MM.1S (cell line): ENCODE results near the gene PLEKHA7.
"Not testable (repeated sequence)": the region's sequence is repeated elsewhere in the genome, so short reads cannot be mapped to it uniquely, and the experiment has no call there.

ENCODE experiments used
- DNase-seq: peaks from one replicate; pipeline ENCODE4 v3.0.0-alpha.2; 2015
- H2AFZ ChIP-seq: fragments of 300-600 bp; sonication (generic); 2 replicates; pipeline ENCODE4 v1.6.0; 2016; ENCODE audit warnings: antibody characterized with exemption, low read length
- H3F3A ChIP-seq: fragments of 300-600 bp; sonication (generic); 2 replicates; pipeline ENCODE4 v1.6.1; 2016; ENCODE audit warnings: mild to moderate bottlenecking, antibody characterized with exemption, low read length, moderate library complexity, mixed read lengths; ENCODE audit not compliant: insufficient read depth
- H3K27ac ChIP-seq: fragments of 300-600 bp; sonication (generic); 2 replicates; pipeline ENCODE4 v1.5.1; 2016; ENCODE audit warnings: mild to moderate bottlenecking, low read length
- H3K27me3 ChIP-seq: fragments of 300-600 bp; sonication (generic); replicated peaks from 2 replicates; pipeline ENCODE4 v1.6.0; 2016; ENCODE audit warnings: low read length; ENCODE audit not compliant: insufficient read depth
- H3K36me3 ChIP-seq: fragments of 300-600 bp; sonication (generic); replicated peaks from 2 replicates; pipeline ENCODE4 v1.6.1; 2016; ENCODE audit warnings: mild to moderate bottlenecking, low read length, mixed read lengths; ENCODE audit not compliant: insufficient read depth
- H3K4me1 ChIP-seq: fragments of 300-600 bp; sonication (generic); 2 replicates; pipeline ENCODE4 v1.6.1; 2016; ENCODE audit warnings: low read length, mixed read lengths
- H3K4me2 ChIP-seq: fragments of 300-600 bp; sonication (generic); 2 replicates; pipeline ENCODE4 v1.6.0; 2016; ENCODE audit warnings: low read depth, low read length
- H3K4me3 ChIP-seq: fragments of 300-600 bp; sonication (generic); 2 replicates; pipeline ENCODE4 v1.5.1; 2016; ENCODE audit warnings: low read length, mixed read lengths
- H3K79me2 ChIP-seq: fragments of 300-600 bp; sonication (generic); 2 replicates; pipeline ENCODE4 v1.6.1; 2016; ENCODE audit warnings: mixed run types, low read length, mixed read lengths
- H3K9ac ChIP-seq: fragments of 300-600 bp; sonication (generic); 2 replicates; pipeline ENCODE4 v1.6.1; 2016; ENCODE audit warnings: low read length, mixed read lengths
- H3K9me2 ChIP-seq: fragments of 300-600 bp; sonication (generic); replicated peaks from 2 replicates; pipeline ENCODE4 v1.6.1; 2016; ENCODE audit warnings: mild to moderate bottlenecking, low read length, mixed read lengths; ENCODE audit not compliant: insufficient read depth
- H3K9me3 ChIP-seq: fragments of 300-600 bp; sonication (generic); replicated peaks from 2 replicates; pipeline ENCODE4 v1.6.1; 2016; ENCODE audit warnings: mild to moderate bottlenecking, low read length, mixed read lengths; ENCODE audit not compliant: insufficient read depth
- H4K20me1 ChIP-seq: fragments of 300-600 bp; sonication (generic); 2 replicates; pipeline ENCODE4 v1.6.1; 2016; ENCODE audit warnings: mild to moderate bottlenecking, low read length, moderate library complexity, mixed read lengths; ENCODE audit not compliant: insufficient read depth
- CTCF ChIP-seq: fragments of 300-600 bp; sonication (generic); IDR thresholded peaks from 2 replicates; pipeline ENCODE4 v1.5.1; 2016; ENCODE audit warnings: antibody characterized with exemption, low read length, mixed read lengths
- EZH2 ChIP-seq: fragments of 300-600 bp; sonication (generic); optimal IDR thresholded peaks from 2 replicates; pipeline ENCODE3; 2017; ENCODE audit warnings: low read depth, mild to moderate bottlenecking, antibody characterized with exemption, low read length, mixed read lengths
- EZH2phosphoT487 ChIP-seq: fragments of 300-600 bp; sonication (generic); IDR thresholded peaks from 2 replicates; pipeline ENCODE4 v1.6.1; 2018; ENCODE audit warnings: antibody characterized with exemption, low read length

PLEKHA7 gene

GRCh38 chr11:17014321-17014832 lies at the start of gene PLEKHA7:
PLEKHA7 (minus strand) TSS chr11:17014414; CDS start chr11:17014401, 13 bp downstream.
- H3K4me2 ChIP-seq: peak within 1 kb of the TSS; percentile 91
- peak within 1 kb of the TSS; percentile 87 for H2AFZ ChIP-seq
- peak within 1 kb of the TSS; percentile 45; the same call in 1 of the 2 replicates for H3K27ac ChIP-seq
- no peaks in the 10 kb centered on the region for H3K36me3 ChIP-seq
- DNase-seq: peak; percentile 10
- H3K9me3 ChIP-seq: no peaks in the 10 kb centered on the region
- H3K4me3 ChIP-seq: peak within 1 kb of the TSS; percentile 92
- TF ChIP-seq CTCF (no peak), EZH2 (no peak), EZH2phosphoT487 (no peak)
- H4K20me1 ChIP-seq: no peaks in the 10 kb centered on the region
- H3K9me2 ChIP-seq: no peaks in the 10 kb centered on the region
- peak within 1 kb of the TSS; percentile 85 for H3K9ac ChIP-seq
- H3K79me2 ChIP-seq: peaks cover 89% of the 10 kb centered on the region
- peaks cover 6% of the 10 kb centered on the region; the same call in 1 of the 2 replicates for H3F3A ChIP-seq
- H3K27me3 ChIP-seq: no peaks in the 10 kb centered on the region
- H3K4me1 ChIP-seq: 0 out of 2 replicates have a peak, but pooled peaks cover 4% of the 10 kb centered on the region

GRCh38 chr11:17063171-17064002 lies 49.2 kb upstream of the PLEKHA7 start:
- H3K36me3 ChIP-seq: no peaks in the 10 kb centered on the region
- no peaks in the 10 kb centered on the region for H3K9me3 ChIP-seq
- no peaks in the 10 kb centered on the region for H3K79me2 ChIP-seq
- DNase-seq: peak; percentile 46
- no peaks in the 10 kb centered on the region for H3K9me2 ChIP-seq
- no peaks in the 10 kb centered on the region for H4K20me1 ChIP-seq
- no peaks in the 10 kb centered on the region for H3K27me3 ChIP-seq
- no peak overlapping the region for H3K9ac ChIP-seq
- H2AFZ ChIP-seq: no peak overlapping the region
- H3K4me1 ChIP-seq: no peaks in the 10 kb centered on the region
- no peak overlapping the region for H3K4me3 ChIP-seq
- H3F3A ChIP-seq: no peaks in the 10 kb centered on the region; the same call in none of the 2 replicates
- H3K27ac ChIP-seq: no peak overlapping the region
- TF ChIP-seq CTCF (peak; percentile 91), EZH2 (no peak)
- H3K4me2 ChIP-seq: no peak overlapping the region

GRCh38 chr11:17051146-17051545 lies 36.9 kb upstream of the PLEKHA7 start:
- not testable (repeated sequence) for H3K27ac ChIP-seq, H3K79me2 ChIP-seq, H4K20me1 ChIP-seq, H3K4me3 ChIP-seq, H3K27me3 ChIP-seq, H3K36me3 ChIP-seq, H3K9me3 ChIP-seq, H3K9me2 ChIP-seq, H3K4me1 ChIP-seq, DNase-seq, H3K4me2 ChIP-seq, H2AFZ ChIP-seq, H3K9ac ChIP-seq, H3F3A ChIP-seq

- not testable (repeated sequence) for H3K9me3 ChIP-seq, H4K20me1 ChIP-seq, H3K27me3 ChIP-seq, H3K4me3 ChIP-seq, H3K36me3 ChIP-seq, H3K9ac ChIP-seq, H3K4me1 ChIP-seq, H2AFZ ChIP-seq, H3K9me2 ChIP-seq, H3F3A ChIP-seq, H3K79me2 ChIP-seq, DNase-seq, H3K4me2 ChIP-seq, H3K27ac ChIP-seq
These were observed 34.3 kb upstream of the PLEKHA7 start for GRCh38 chr11:17048491-17048890.
